GM12878 (cell line): ENCODE data around the gene LIG4. TPM values are rescaled to one million over a fixed set of nuclear protein-coding genes. Genes with fewer than 3 reads are reported as not detected.
A peak's percentile ranks its signal among the peaks of the same experiment; 100 is the strongest.

Experiments
- ATAC-seq: fragments of 200-7000 bp; cut with Tn5 transposase; 3 replicates; pipeline ENCODE4 v1.9.1; 2020; ENCODE audit warnings: mild to moderate bottlenecking, moderate library complexity
- BruUV-seq: library from RNA; stranded (reverse); fragments of 400-500 nt; replicated peaks from 2 replicates; lab custom pipeline; 2021; lab: Mats Ljungman, UMichigan
- CTCF ChIA-PET: fragments of 300-600 bp; sonication (Branson Sonifier 250); formaldehyde crosslinking; extraction: SDS; loops from one replicate; lab custom pipeline; 2021; ENCODE audit warnings: inconsistent platforms; lab: Yijun Ruan, JAX
- POLR2A ChIA-PET: fragments of 350-600 bp; formaldehyde crosslinking; extraction: SDS; loops from one replicate; lab custom pipeline; 2021; ENCODE audit warnings: inconsistent platforms; lab: Charles Lee
- RAD21 ChIA-PET: fragments of 300-600 bp; sonication (Branson Sonifier 250); formaldehyde crosslinking; loops from one replicate; lab custom pipeline; 2023; ENCODE audit warnings: antibody characterized with exemption; ENCODE audit not compliant: unreplicated experiment; lab: Charles Lee
- SMC1A ChIA-PET: fragments of 300-600 bp; sonication (Branson Sonifier 250); formaldehyde crosslinking; loops from one replicate; lab custom pipeline; 2023; ENCODE audit not compliant: unreplicated experiment, uncharacterized antibody; lab: Charles Lee
- DNase-seq: peaks from one replicate; pipeline ENCODE4 v3.0.0-alpha.2; 2011; ENCODE audit warnings: low read depth, low spot score
- FAIRE-seq: peaks from 3 replicates; lab custom pipeline; 2011; peaks lifted over from hg19 to GRCh38; lab: Jason Lieb, UNC
- H2AFZ ChIP-seq: 2 replicates; pipeline ENCODE4 v1.6.0; 2011; ENCODE audit warnings: low read depth, low read length, control low read depth; ENCODE audit not compliant: control insufficient read depth
- H3K27ac ChIP-seq: 2 replicates; pipeline ENCODE4 v1.5.1; 2011; ENCODE audit warnings: control low read depth; ENCODE audit not compliant: control insufficient read depth, insufficient read depth
- H3K27me3 ChIP-seq, 2 experiments: replicated peaks in 1 of 2; 2 replicates each; pipeline versions ENCODE4 v1.6.0 to v1.6.1; 2011; ENCODE audit warnings: low read length in 1 of 2; ENCODE audit not compliant: control insufficient read depth in 2 of 2, insufficient read depth in 2 of 2
- H3K36me3 ChIP-seq, 2 experiments: 2 replicates each; pipeline ENCODE4 v1.5.1; 2011; ENCODE audit warnings: low read length in 1 of 2; ENCODE audit not compliant: control insufficient read depth in 2 of 2, insufficient read depth in 2 of 2
- H3K4me1 ChIP-seq: 2 replicates; pipeline ENCODE4 v1.6.1; 2011; ENCODE audit warnings: mild to moderate bottlenecking, low read length, moderate library complexity, mixed read lengths; ENCODE audit not compliant: control insufficient read depth, insufficient read depth
- H3K4me2 ChIP-seq: 2 replicates; pipeline ENCODE4 v1.6.0; 2011; ENCODE audit warnings: control low read depth; ENCODE audit not compliant: control insufficient read depth, insufficient read depth
- H3K4me3 ChIP-seq: fragments of 200-600 bp; sonication (generic); 2 replicates; pipeline ENCODE4 v1.5.1; 2016
- H3K79me2 ChIP-seq: 2 replicates; pipeline ENCODE4 v1.6.0; 2011; ENCODE audit warnings: low read length; ENCODE audit not compliant: control insufficient read depth, insufficient read depth
- H3K9ac ChIP-seq: 2 replicates; pipeline ENCODE4 v1.8.0; 2011; ENCODE audit warnings: low read length, control low read depth, mixed read lengths; ENCODE audit not compliant: control insufficient read depth, insufficient read depth
- H3K9me3 ChIP-seq: replicated peaks from 3 replicates; pipeline ENCODE4 v1.5.1; 2011; ENCODE audit warnings: mild to moderate bottlenecking, low read length; ENCODE audit not compliant: control insufficient read depth, insufficient read depth
- H4K20me1 ChIP-seq: 2 replicates; pipeline ENCODE4 v1.6.0; 2011; ENCODE audit not compliant: control insufficient read depth, insufficient read depth
- CBX3 ChIP-seq: fragments of 200-600 bp; sonication (generic); IDR thresholded peaks from 2 replicates; pipeline ENCODE4 v1.6.1; 2016; ENCODE audit warnings: low read depth, borderline replicate concordance
- CHD2 ChIP-seq: IDR thresholded peaks from 2 replicates; pipeline ENCODE4 v1.6.1; 2011; ENCODE audit warnings: low read depth, low read length, improper control_type of control experiment, borderline replicate concordance
- E2F8 ChIP-seq: fragments of 450-650 bp; IDR thresholded peaks from 2 replicates; pipeline ENCODE4 v1.6.1; 2018; ENCODE audit warnings: mild to moderate bottlenecking, low read depth, moderate library complexity; ENCODE audit not compliant: partially characterized antibody
- IKZF2 ChIP-seq, 2 experiments: fragments of 450-650 bp; IDR thresholded peaks; 2 replicates each; pipeline ENCODE4 v1.6.1; 2017; ENCODE audit warnings: mild to moderate bottlenecking in 2 of 2, moderate library complexity in 2 of 2
- NR2F1 ChIP-seq: fragments of 450-650 bp; conservative IDR thresholded peaks from 2 replicates; pipeline ENCODE4 v1.6.1; 2017; ENCODE audit warnings: mild to moderate bottlenecking
- POLR2A ChIP-seq: IDR thresholded peaks from 2 replicates; pipeline ENCODE4 v1.6.1; 2011; ENCODE audit warnings: low read depth, mild to moderate bottlenecking, low read length
- WGBS: methylation state at CpG from one replicate; pipeline ENCODE4 v1.1.6; 2016; ENCODE audit warnings: low lambda C conversion rate; ENCODE audit not compliant: insufficient replicate concordance, insufficient coverage; ENCODE audit errors: missing lambda C conversion rate; 5-methylcytosine and 5-hydroxymethylcytosine counted together
- in situ Hi-C: fragments of 300-500 bp; cut with MboI; formaldehyde crosslinking; loops from 9 replicates; pipeline ENCODE4 v1.14.3; 2018; ENCODE audit warnings: mixed read lengths
- intact Hi-C: fragments of 100-400 bp; cut with micrococcal nuclease; formaldehyde crosslinking; loops from one replicate; pipeline ENCODE4 v1.14.2; 2022; ENCODE audit not compliant: unreplicated experiment
- polyA plus RNA-seq, 11 experiments: library from polyadenylated mRNA; depleted of rRNA in 4 of 11; unstranded in 6 of 11; stranded (reverse) in 5 of 11; fragments of >200 nt; fragmentation: Nextera tagmentation in 4 of 11; fragmentation: Illumina TruSeq in 1 of 11; extraction: Ambion mirVana in 4 of 11; extraction: Trizol in 1 of 11; gene quantifications; 1 replicate in 1 of 11; 2 replicates in 10 of 11; pipeline versions ENCODE4 v1.2.1 to v1.2.3, GENCODE V29; 2011 to 2016; ENCODE audit warnings: inconsistent platforms in 2 of 11, missing spikeins in 2 of 11, low read depth in 1 of 11
- total RNA-seq, 4 experiments: library from RNA; depleted of rRNA in 3 of 4; stranded (reverse); fragments of >200 nt in 3 of 4; fragmentation: Illumina TruSeq in 1 of 4; extraction: Trizol in 1 of 4; gene quantifications; 2 replicates each; pipeline versions ENCODE4 v1.2.1 to v1.2.3, GENCODE V29; 2013 to 2021

The LIG4 gene
- total and polyA plus RNA-seq, 10 of the 15 experiments (the other 5 are each of a cell fraction or from before 2014, with no cell fraction given): 2.3 to 15.0 (median 8.5) TPM

GRCh38 chr13:108214441-108215271, 680 bp downstream of the LIG4 start:
- intact Hi-C loops (loop anchor here (5.0 kb wide), 1 partner anchor 948 kb away; no protein-coding TSS in a partner anchor), in situ Hi-C loops (loop anchor here (25.0 kb wide), 1 partner anchor 1652 kb away; the partner anchor contains the start of gene ARGLU1)
- RAD21 ChIA-PET: interaction anchor here (1.1 to 1.4 kb wide), 2 partner anchors 54 to 56 kb away, joined by 3 to 4 read pairs; no protein-coding TSS in a partner anchor
- DNase-seq (no peak), ATAC-seq (no peak), FAIRE-seq (no peak)
- CTCF ChIA-PET: interaction anchor here (1.0 to 1.3 kb wide), 4 partner anchors 9 to 395 kb away, joined by 3 to 4 read pairs (median 3); no protein-coding TSS in a partner anchor
- H3K9me3 ChIP-seq: no peaks in the 10 kb centered on the region
- WGBS: 39% methylated on average over 18 of the region's 41 CpGs
- H3K36me3 ChIP-seq: peaks cover 0 to 4% of the 10 kb centered on the region in 2 experiments; a peak in 1 of 4 replicates
- peak overlapping the region; percentile 60 for H3K4me3 ChIP-seq
- H3K9ac ChIP-seq: peak overlapping the region; percentile 19; the same call in 1 of the 2 replicates
- peaks cover 18% of the 10 kb centered on the region for H3K4me1 ChIP-seq
- peak; percentile 7; the same call in 1 of the 2 replicates for TF ChIP-seq POLR2A
- no peak for TF ChIP-seq CHD2
- TF ChIP-seq IKZF2 (IDR thresholded peaks at IDR 0.05): 0 out of 4 replicates have a peak, but pooled peaks of 1 of the 2 experiments have one; percentile 17
- no peaks in the 10 kb centered on the region for H4K20me1 ChIP-seq
- SMC1A ChIA-PET: interaction anchor here (0.7 to 2.6 kb wide), 4 partner anchors 9 to 54 kb away, joined by 3 to 12 read pairs (median 6); no protein-coding TSS in a partner anchor
- H3K4me2 ChIP-seq: peak overlapping the region; percentile 90
- H3K27ac ChIP-seq: peak overlapping the region; percentile 46; the same call in 1 of the 2 replicates
- no TSS peak for BruUV-seq
- peaks cover 37% of the 10 kb centered on the region for H3K79me2 ChIP-seq
- H2AFZ ChIP-seq: peak overlapping the region; percentile 9; the same call in 1 of the 2 replicates
- no peaks in the 10 kb centered on the region for H3K27me3 ChIP-seq
- POLR2A ChIA-PET: no interaction called here

- peaks cover 30% of the 10 kb centered on the region for H3K79me2 ChIP-seq
- ChIA-PET POLR2A (interaction anchor here (0.5 kb wide), 1 partner anchor 66 kb away, joined by 5 read pairs; no protein-coding TSS in a partner anchor), RAD21 (interaction anchor here (0.8 kb wide), 1 partner anchor 10 kb away, joined by 4 read pairs; no protein-coding TSS in a partner anchor), CTCF (interaction anchor here (1.0 to 1.1 kb wide), 4 partner anchors 9 to 395 kb away, joined by 3 to 4 read pairs (median 3); no protein-coding TSS in a partner anchor), SMC1A (interaction anchor here (0.7 to 2.6 kb wide), 4 partner anchors 10 to 102 kb away, joined by 3 to 12 read pairs (median 4); no protein-coding TSS in a partner anchor)
- intact Hi-C loops (no loop called here), in situ Hi-C loops (loop anchor here (25.0 kb wide), 1 partner anchor 1652 kb away; the partner anchor contains the start of gene ARGLU1)
- BruUV-seq: no TSS peak
- no peak for DNase-seq
- no peaks in the 10 kb centered on the region for H4K20me1 ChIP-seq
- H3K27me3 ChIP-seq: no peaks in the 10 kb centered on the region
- peaks cover 15% of the 10 kb centered on the region for H3K4me1 ChIP-seq
- no peak overlapping the region for H2AFZ ChIP-seq
- peak overlapping the region; percentile 60 for H3K4me3 ChIP-seq
- no peak for FAIRE-seq
- peak overlapping the region; percentile 19; the same call in 1 of the 2 replicates for H3K9ac ChIP-seq
- no peak for ATAC-seq
- peak overlapping the region; percentile 90 for H3K4me2 ChIP-seq
- TF ChIP-seq CBX3 (no peak), NR2F1 (no peak), E2F8 (no peak)
- 24% methylated on average over 5 of the region's 5 CpGs for WGBS
- H3K27ac ChIP-seq: 0 out of 2 replicates have a peak overlapping the region, but pooled peaks have one; percentile 46
- no peaks in the 10 kb centered on the region for H3K9me3 ChIP-seq
- peaks cover 0 to 8% of the 10 kb centered on the region in 2 experiments; a peak in 2 of 4 replicates for H3K36me3 ChIP-seq
Observed at GRCh38 chr13:108213946-108214345, 1.4 kb downstream of the LIG4 start.
